Muscle of leg (tissue), 11 donors: Measurements from ENCODE around the gene AUH. TPM values are rescaled to one million over a fixed set of nuclear protein-coding genes. Genes with fewer than 3 reads are reported as not detected.

ENCODE experiments used
- DNase-seq: peaks from one replicate; pipeline ENCODE4 v3.0.0; 2013
- H3K27ac ChIP-seq: one replicate; pipeline ENCODE4 v1.5.1; 2013; ENCODE audit warnings: mild to moderate bottlenecking, low read length, control low read depth
- H3K27me3 ChIP-seq: one replicate; pipeline ENCODE4 v1.6.1; 2013; ENCODE audit warnings: low read length; ENCODE audit not compliant: control insufficient read depth, insufficient read depth
- H3K36me3 ChIP-seq: one replicate; pipeline ENCODE4 v1.6.1; 2013; ENCODE audit warnings: low read length; ENCODE audit not compliant: control insufficient read depth, insufficient read depth
- H3K4me1 ChIP-seq: one replicate; pipeline ENCODE4 v1.6.1; 2013; ENCODE audit warnings: low read length; ENCODE audit not compliant: control insufficient read depth, insufficient read depth
- H3K4me3 ChIP-seq: one replicate; pipeline ENCODE4 v1.5.1; 2013; ENCODE audit warnings: low read length, control low read depth
- H3K9me3 ChIP-seq: replicated peaks from 2 replicates; pipeline ENCODE4 v1.6.1; 2013; ENCODE audit warnings: low read depth, low read length; ENCODE audit not compliant: control insufficient read depth
- WGBS: methylation state at CpG from one replicate; pipeline ENCODE4 v1.1.5; 2013; ENCODE audit warnings: missing lambda C conversion rate; ENCODE audit not compliant: insufficient coverage; 5-methylcytosine and 5-hydroxymethylcytosine counted together
- polyA plus RNA-seq, 8 donors: library from polyadenylated mRNA; unstranded; fragments of 120-200 nt; gene quantifications; one replicate each; pipeline versions ENCODE4 v1.2.1 to v1.2.3, GENCODE V29; 2013; ENCODE audit warnings: inconsistent platforms in 1 of 8, low replicate concordance in 1 of 8; ENCODE audit not compliant: insufficient read length in 8 of 8, insufficient read depth in 1 of 8
- total RNA-seq: library from RNA; stranded (reverse); fragments of 120-200 nt; gene quantifications from one replicate; pipeline ENCODE4 v1.2.4, GENCODE V29; 2013

Gene AUH
- total and polyA plus RNA-seq, 9 donors: 9.5 to 16.0 (median 12.7) TPM

DNA sequence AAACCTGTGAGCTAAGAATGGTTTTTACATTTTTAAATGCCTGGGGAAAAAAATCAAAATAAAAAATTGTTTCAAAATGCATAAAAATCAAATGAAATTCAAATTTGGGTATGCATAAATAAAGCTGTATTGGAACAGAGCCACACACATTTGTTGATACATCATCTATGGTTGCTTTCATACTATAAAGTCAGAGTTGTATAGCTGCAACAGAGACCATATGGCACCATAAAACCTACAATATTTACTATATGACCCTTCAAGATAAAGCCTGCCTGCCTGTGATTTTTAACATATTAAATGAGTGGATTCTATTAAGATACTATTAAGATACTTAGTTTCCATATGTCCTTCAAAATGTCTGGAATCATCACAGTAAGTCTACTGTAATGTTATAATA lies 40.0 kb downstream of the AUH start:
- DNase-seq: no peak
- no peak overlapping the region for H3K4me3 ChIP-seq
- no peaks in the 10 kb centered on the region for H3K27me3 ChIP-seq
- H3K36me3 ChIP-seq: peaks cover 9% of the 10 kb centered on the region
- no peaks in the 10 kb centered on the region for H3K4me1 ChIP-seq
- H3K9me3 ChIP-seq: no peaks in the 10 kb centered on the region
- no peak overlapping the region for H3K27ac ChIP-seq

DNA sequence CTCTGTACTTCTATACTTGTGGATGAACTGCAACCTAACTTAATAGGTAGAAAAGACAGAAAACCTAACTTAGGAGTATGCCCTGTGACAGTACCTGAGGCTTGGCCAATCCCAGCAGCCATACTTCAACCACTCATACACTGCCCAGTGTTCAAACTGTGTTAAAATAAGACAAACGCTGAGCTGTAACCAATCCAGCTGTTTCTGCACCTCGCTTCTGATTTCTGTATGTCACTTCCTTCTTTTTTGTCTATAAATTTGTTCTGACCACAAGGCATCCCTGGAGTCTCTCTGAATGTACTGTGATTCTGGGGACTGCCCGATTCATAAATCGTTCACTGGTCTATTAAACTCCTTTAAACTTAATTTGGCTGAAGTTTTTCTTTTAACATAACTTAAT lies 41.4 kb downstream of the AUH start:
- 70% methylated on average over 1 of the region's 4 CpGs for WGBS
- no peak for DNase-seq
- Histone ChIP-seq H3K36me3 (peaks cover 9% of the 10 kb centered on the region), H3K9me3 (no peaks in the 10 kb centered on the region), H3K4me3 (no peak overlapping the region), H3K27ac (no peak overlapping the region), H3K27me3 (no peaks in the 10 kb centered on the region), H3K4me1 (no peaks in the 10 kb centered on the region)

DNA sequence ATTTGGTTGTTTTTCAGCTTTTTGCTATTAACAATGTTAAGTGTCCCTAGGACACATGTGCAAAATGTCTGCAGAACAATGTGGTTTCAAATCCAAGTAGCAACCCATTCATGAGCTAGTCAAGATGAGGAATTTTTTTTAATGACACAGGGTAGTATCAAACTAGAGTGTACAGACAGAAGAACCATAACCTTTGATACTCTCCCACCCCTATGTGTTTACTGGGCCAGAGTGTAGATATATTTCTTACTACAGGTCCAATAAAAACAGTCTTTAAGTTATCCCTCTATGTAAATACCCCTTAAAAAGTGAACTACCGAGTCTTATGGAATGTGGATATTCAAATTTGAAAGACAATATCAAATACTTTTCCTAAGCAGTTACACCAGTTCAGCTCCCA lies 45.6 kb downstream of the AUH start:
- H3K27ac ChIP-seq: no peak overlapping the region
- peaks cover 7% of the 10 kb centered on the region for H3K36me3 ChIP-seq
- no peaks in the 10 kb centered on the region for H3K9me3 ChIP-seq
- no peaks in the 10 kb centered on the region for H3K4me1 ChIP-seq
- no peaks in the 10 kb centered on the region for H3K27me3 ChIP-seq
- DNase-seq: no peak
- no CpG with 5 or more reads among the region's 1 CpG for WGBS
- H3K4me3 ChIP-seq: no peak overlapping the region

DNA sequence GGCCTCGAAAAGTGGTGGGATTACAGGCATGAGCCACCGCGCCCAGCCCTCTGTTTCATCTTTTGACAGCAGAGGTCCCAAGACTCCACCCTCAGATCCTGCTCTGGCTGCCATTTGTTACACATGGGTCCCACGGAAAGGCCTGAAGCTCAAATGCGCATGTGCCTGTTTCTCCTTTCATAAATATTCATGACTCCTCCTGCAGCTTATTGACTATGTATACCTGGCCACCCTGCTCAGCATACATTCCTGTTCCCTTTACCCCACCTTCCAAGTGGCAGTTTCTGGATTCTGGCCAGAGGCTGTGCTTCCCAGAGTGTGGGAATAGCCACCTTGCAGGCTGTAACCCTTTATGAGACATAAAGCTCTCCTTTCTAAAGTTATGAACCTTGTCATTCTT lies 46.5 kb downstream of the AUH start:
- no peak for DNase-seq
- H3K4me1 ChIP-seq: no peaks in the 10 kb centered on the region
- H3K9me3 ChIP-seq: no peaks in the 10 kb centered on the region
- 87% methylated on average over 5 of the region's 5 CpGs for WGBS
- peaks cover 7% of the 10 kb centered on the region for H3K36me3 ChIP-seq
- H3K4me3 ChIP-seq: no peak overlapping the region
- H3K27ac ChIP-seq: no peak overlapping the region
- H3K27me3 ChIP-seq: no peaks in the 10 kb centered on the region

DNA sequence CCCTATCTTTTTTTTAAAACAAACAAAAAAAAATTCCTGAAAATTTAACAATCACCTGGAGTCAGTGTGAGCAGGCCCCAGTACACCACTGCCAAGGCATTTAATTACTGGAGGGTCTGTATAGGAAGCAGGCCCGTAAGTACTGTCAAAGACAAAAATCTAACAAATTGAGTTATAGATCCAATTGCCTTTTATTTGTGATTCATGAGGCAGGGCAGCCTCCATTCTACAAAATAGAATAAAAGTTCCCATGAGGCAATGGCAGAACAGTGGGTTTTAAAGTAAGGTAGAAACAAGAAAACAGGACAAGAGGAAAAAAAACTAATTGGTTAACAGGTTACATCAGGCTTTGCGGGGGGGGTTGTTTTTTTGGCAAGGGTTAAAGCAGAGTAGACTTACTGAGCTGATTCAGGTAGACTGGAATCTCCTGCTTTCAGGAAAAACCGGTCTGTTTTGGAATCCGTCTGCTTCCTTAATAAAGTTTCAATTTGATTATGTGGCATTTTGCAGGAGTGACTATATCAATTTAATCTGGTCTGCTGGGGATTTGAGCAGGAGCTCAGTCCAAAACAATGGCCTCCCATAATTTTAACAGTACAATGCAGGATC lies 48.9 kb downstream of the AUH start:
- no peak for DNase-seq
- Histone ChIP-seq H3K9me3 (no peaks in the 10 kb centered on the region), H3K27me3 (no peaks in the 10 kb centered on the region), H3K4me3 (no peak overlapping the region), H3K36me3 (no peaks in the 10 kb centered on the region), H3K4me1 (no peaks in the 10 kb centered on the region), H3K27ac (no peak overlapping the region)
- WGBS: 63% methylated on average over 1 of the region's 4 CpGs

DNA sequence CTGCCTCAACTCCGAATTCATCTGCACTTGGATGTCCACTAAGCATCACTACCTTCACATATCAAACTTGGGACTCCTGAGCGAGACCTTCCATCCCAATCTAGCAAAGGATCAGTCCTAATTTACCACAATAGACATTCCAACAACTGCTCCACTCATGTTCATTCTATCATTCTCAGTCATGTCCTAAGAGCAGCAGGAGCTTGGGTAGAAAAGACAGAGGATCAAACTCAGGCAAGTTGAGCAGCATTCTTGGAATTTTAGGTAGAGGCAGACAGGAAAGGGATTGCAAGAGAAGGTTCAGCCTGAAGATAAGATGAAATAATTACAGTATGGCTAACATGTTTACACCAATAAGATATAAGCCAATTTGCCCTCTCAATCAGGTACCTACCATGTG lies 51.7 kb downstream of the AUH start:
- no peaks in the 10 kb centered on the region for H3K27me3 ChIP-seq
- no peaks in the 10 kb centered on the region for H3K4me1 ChIP-seq
- DNase-seq: no peak
- H3K36me3 ChIP-seq: no peaks in the 10 kb centered on the region
- no peak overlapping the region for H3K27ac ChIP-seq
- H3K9me3 ChIP-seq: no peaks in the 10 kb centered on the region
- 90% methylated on average over 2 of the region's 2 CpGs for WGBS
- no peak overlapping the region for H3K4me3 ChIP-seq

DNA sequence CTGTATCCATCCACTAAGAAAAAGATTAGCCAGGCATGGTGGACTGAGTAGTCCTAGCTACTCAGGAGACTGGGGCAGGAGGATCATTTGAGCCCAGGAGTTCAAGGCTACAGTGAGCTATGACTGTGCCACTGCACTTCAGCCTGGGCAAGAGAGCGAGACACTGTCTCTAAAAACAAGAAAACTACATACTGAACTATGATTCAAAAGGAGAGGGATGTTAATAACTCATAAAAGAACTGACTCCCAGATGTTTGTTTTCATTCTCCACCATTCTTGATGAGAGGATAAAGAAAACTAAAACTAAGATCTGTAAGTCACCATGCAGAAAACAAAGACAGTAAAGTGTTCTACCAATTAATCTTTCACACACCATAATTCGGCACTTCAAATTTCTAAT lies 53.5 kb downstream of the AUH start:
- H3K4me3 ChIP-seq: no peak overlapping the region
- DNase-seq: no peak
- WGBS: no CpG with 5 or more reads among the region's 2 CpGs

DNA sequence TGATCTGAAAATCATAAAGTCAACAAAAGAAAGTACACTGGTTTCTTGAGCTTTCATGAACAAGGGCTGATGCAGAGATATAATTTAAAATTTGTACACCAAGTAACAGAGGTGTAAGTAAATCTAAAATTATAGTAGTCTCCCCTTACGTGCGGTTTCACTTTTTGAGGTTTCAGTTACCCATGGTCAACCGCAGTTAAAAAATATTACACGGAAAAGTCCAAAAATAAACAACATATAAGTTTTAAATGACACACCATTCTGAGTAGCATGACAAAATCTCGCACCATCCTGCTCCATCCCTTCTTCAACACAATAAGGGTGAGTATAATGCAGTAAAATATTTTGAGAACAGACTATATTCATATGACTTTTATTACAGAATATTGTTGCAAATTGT lies 54.4 kb downstream of the AUH start:
- H3K27me3 ChIP-seq: no peaks in the 10 kb centered on the region
- no peak overlapping the region for H3K27ac ChIP-seq
- H3K9me3 ChIP-seq: no peaks in the 10 kb centered on the region
- no peak overlapping the region for H3K4me3 ChIP-seq
- no peaks in the 10 kb centered on the region for H3K4me1 ChIP-seq
- WGBS: no CpG with 5 or more reads among the region's 5 CpGs
- DNase-seq: no peak
- H3K36me3 ChIP-seq: no peaks in the 10 kb centered on the region

More for the DNA sequence above, 53.5 kb downstream of the AUH start:
- Histone ChIP-seq H3K27me3 (no peaks in the 10 kb centered on the region), H3K4me1 (no peaks in the 10 kb centered on the region), H3K27ac (no peak overlapping the region), H3K36me3 (no peaks in the 10 kb centered on the region), H3K9me3 (no peaks in the 10 kb centered on the region)

DNA sequence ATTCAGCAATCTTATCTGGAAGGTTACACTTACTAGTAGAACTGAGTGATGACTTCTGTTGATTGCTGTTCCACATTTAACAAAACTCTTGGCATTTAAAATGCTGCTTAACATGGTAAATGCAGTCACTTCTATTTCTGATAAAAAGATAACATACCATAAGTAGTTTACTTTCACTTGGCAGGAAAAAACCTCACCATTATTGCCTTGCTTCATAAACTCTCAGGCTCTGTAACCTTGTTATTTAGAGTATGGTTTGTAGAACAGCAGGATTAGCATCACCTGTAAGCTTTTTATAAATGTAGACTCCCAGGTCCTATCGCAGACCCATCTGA lies 55.5 kb downstream of the AUH start:
- Histone ChIP-seq H3K9me3 (no peaks in the 10 kb centered on the region), H3K27me3 (no peaks in the 10 kb centered on the region), H3K36me3 (no peaks in the 10 kb centered on the region), H3K4me3 (no peak overlapping the region), H3K27ac (no peak overlapping the region), H3K4me1 (no peaks in the 10 kb centered on the region)
- 100% methylated on average over 1 of the region's 1 CpG for WGBS
- no peak for DNase-seq

DNA sequence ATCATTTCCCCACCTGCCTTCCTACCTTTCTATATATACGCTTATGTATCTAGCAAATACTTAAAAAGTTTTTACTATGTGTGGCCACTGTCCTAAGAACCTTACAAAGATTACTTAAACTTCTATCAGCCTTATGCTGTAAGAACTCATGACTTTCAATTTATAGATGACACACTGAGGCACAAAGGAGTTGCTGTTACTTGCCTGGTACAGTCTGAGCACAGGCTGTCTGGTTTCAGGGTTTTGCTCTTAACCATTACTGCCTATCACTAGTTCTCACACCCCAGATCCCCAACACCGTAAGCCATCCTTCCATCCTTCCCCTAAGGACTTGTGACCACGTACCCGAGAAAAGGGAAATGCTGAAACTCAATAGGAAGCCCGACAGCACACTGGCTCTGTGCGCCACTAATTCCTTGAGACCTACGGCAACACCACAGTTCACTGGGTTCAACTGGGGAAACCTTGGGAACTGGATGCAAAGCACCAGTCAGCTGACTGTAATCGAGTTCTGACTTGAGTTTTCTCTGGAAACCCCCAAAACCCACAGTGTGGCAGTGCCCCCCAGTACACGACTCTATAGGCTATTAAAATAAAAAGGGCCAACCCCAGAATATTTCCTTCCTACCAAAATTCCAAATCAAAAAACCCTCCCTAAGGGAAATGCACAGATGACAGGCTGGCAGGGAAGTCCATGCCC lies 56.0 kb downstream of the AUH start:
- H3K36me3 ChIP-seq: no peaks in the 10 kb centered on the region
- H3K9me3 ChIP-seq: no peaks in the 10 kb centered on the region
- WGBS: 89% methylated on average over 6 of the region's 9 CpGs
- DNase-seq: peak; percentile 12
- no peaks in the 10 kb centered on the region for H3K27me3 ChIP-seq
- H3K4me3 ChIP-seq: no peak overlapping the region
- no peaks in the 10 kb centered on the region for H3K4me1 ChIP-seq
- H3K27ac ChIP-seq: no peak overlapping the region
